HG03521 (cell line): ENCODE data around the gene GABRA6.
"Not testable (repeated sequence)": the region's sequence is repeated elsewhere in the genome, so short reads cannot be mapped to it uniquely, and the experiment has no call there.

Experiments used
- ATAC-seq: cut with Tn5 transposase; IDR thresholded peaks from one replicate; pipeline ENCODE4 v1.9.1; 2021; ENCODE audit warnings: mild to moderate bottlenecking, moderate library complexity; ENCODE audit not compliant: unreplicated experiment

The GABRA6 gene

GRCh38 chr5:161685461-161685860 lies at the start of gene GABRA6:
Gene GABRA6, plus strand, starts transcription at chr5:161685721. Its CDS starts 269 bp downstream, at chr5:161685990.
- no peak for ATAC-seq

GRCh38 chr5:161637591-161637990 lies 47.9 kb upstream of the GABRA6 start:
- ATAC-seq: no peak

GRCh38 chr5:161641444-161641843 lies 44.1 kb upstream of the GABRA6 start:
- ATAC-seq: no peak

- ATAC-seq: no peak
Measured at GRCh38 chr5:161645264-161645663, 40.3 kb upstream of the GABRA6 start.

- not testable (repeated sequence) for ATAC-seq
Measured at GRCh38 chr5:161651926-161652325, 33.6 kb upstream of the GABRA6 start.

GRCh38 chr5:161660806-161661205 lies 24.7 kb upstream of the GABRA6 start:
- no peak for ATAC-seq

- no peak for ATAC-seq
Measured at GRCh38 chr5:161663431-161663830, 22.1 kb upstream of the GABRA6 start.

- peak; percentile 85 for ATAC-seq
Measured at GRCh38 chr5:161676103-161676502, 9.4 kb upstream of the GABRA6 start.

GRCh38 chr5:161686149-161686548 lies 628 bp downstream of the GABRA6 start:
- no peak for ATAC-seq

- no peak for ATAC-seq
Measured at GRCh38 chr5:161686881-161687280, 1.4 kb downstream of the GABRA6 start.

GRCh38 chr5:161687316-161687715 lies 1.8 kb downstream of the GABRA6 start:
- ATAC-seq: no peak

- no peak for ATAC-seq
Measured at GRCh38 chr5:161691911-161692310, 6.4 kb downstream of the GABRA6 start.

- no peak for ATAC-seq
Measured at GRCh38 chr5:161697001-161697400, 11.5 kb downstream of the GABRA6 start.

- ATAC-seq: no peak
Measured at GRCh38 chr5:161700065-161700464, 14.5 kb downstream of the GABRA6 start.

- no peak for ATAC-seq
Measured at GRCh38 chr5:161703528-161703927, 18.0 kb downstream of the GABRA6 start.

- ATAC-seq: no peak
Measured at GRCh38 chr5:161707382-161707781, 21.9 kb downstream of the GABRA6 start.

GRCh38 chr5:161709239-161709638 lies 23.7 kb downstream of the GABRA6 start:
- no peak for ATAC-seq

GRCh38 chr5:161713042-161713441 lies 27.5 kb downstream of the GABRA6 start:
- no peak for ATAC-seq

GRCh38 chr5:161719157-161719556 lies 33.6 kb downstream of the GABRA6 start:
- ATAC-seq: no peak

GRCh38 chr5:161720460-161720859 lies 34.9 kb downstream of the GABRA6 start:
- ATAC-seq: no peak

- ATAC-seq: no peak
Measured at GRCh38 chr5:161734741-161735140, 49.2 kb downstream of the GABRA6 start.

GRCh38 chr5:161740433-161740832 lies 54.9 kb downstream of the GABRA6 start:
- ATAC-seq: no peak

GRCh38 chr5:161744276-161744675 lies 58.8 kb downstream of the GABRA6 start:
- ATAC-seq: no peak

GRCh38 chr5:161745392-161745791 lies 59.9 kb downstream of the GABRA6 start:
- no peak for ATAC-seq
